ENCODE measurements around the gene MKI67. TPM values are rescaled to one million over a fixed set of nuclear protein-coding genes. Genes with fewer than 3 reads are reported as not detected.

The MKI67 gene
- total RNA-seq, 4 donors from 2014 or later: 2.4 to 9.1 (median 4.2) TPM

DNA sequence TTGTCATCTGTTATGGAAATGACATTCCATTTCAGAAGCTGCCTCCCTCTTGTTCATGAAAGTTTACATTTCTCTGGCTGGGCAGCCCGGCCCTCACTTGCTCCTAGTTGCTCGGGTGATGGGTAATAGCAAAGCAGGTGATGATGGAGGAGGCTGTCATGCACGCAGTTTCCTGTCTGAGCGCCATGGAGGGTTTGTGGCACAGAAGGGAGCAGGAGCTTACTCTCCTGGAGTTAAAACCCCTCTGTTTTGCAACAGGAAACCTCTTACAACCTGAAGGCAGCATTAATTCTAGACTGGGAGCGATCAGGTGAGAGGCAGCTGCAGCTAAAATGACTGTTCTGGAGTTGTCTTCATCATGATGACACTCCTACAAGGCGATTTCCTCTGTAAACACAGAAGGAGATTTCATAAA lies 34.1 kb upstream of the MKI67 start:
- TF ChIP-seq, protein P1, sequence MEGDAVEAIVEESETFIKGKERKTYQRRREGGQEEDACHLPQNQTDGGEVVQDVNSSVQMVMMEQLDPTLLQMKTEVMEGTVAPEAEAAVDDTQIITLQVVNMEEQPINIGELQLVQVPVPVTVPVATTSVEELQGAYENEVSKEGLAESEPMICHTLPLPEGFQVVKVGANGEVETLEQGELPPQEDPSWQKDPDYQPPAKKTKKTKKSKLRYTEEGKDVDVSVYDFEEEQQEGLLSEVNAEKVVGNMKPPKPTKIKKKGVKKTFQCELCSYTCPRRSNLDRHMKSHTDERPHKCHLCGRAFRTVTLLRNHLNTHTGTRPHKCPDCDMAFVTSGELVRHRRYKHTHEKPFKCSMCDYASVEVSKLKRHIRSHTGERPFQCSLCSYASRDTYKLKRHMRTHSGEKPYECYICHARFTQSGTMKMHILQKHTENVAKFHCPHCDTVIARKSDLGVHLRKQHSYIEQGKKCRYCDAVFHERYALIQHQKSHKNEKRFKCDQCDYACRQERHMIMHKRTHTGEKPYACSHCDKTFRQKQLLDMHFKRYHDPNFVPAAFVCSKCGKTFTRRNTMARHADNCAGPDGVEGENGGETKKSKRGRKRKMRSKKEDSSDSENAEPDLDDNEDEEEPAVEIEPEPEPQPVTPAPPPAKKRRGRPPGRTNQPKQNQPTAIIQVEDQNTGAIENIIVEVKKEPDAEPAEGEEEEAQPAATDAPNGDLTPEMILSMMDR (IDR thresholded peaks at IDR 0.05): no peak
- TF ChIP-seq POLR2A (IDR thresholded peaks at IDR 0.05): no peak
- WGBS, 2 donors: 35 to 42% methylated on average over 6 of the region's 6 CpGs
- H3K4me3 ChIP-seq (ENCODE audit: low read depth, poor library complexity, severe bottlenecking): no peak overlapping the region
- no peak for DNase-seq (ENCODE audit: low spot score in 2 of 2)
- intact Hi-C loops (cut with DNase I; ENCODE audit: low total_unique reads): no loop called here

DNA sequence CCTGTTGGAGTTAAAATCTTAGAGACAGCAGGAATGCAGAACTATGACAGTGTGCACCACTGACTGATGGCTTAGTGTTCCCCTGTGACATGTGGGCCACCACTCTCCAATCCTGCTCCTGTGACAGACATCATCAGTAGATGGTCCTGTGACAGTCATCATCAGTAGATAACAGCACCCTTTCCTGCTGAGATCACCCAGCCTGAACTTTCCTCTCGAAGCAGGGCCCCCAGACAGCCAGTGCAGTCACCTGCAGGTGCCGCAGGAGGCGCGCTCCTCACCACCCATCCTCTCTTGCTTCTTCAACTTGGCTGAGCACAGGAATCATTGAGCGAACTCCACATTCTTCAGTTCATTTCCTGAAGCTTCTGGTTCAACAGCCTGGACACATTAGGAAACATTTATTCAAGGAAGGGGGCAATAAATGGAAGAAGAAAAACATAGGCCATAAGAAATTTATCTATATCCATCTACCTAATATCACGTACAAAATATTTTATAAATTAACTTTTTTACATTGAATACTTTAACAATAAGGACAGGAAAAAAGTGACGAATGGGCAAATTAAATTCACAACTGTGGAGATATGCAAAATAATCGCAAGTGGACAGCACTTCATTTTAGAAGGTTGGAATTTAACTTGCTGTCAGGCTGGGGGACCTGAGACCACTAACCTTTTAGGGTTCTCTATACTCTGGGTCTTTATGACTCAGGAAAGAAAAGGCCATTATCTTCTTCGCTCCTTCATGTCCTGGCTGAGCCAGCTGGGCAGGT lies 32.0 kb upstream of the MKI67 start:
- H3K4me3 ChIP-seq (ENCODE audit: low read depth, poor library complexity, severe bottlenecking): no peak overlapping the region
- no peak for DNase-seq (ENCODE audit: low spot score in 2 of 2)
- intact Hi-C loops (cut with DNase I; ENCODE audit: low total_unique reads): loop anchor here (10.0 kb wide), 1 partner anchor 83 kb away; no protein-coding TSS in a partner anchor
- no peak for TF ChIP-seq POLR2A (IDR thresholded peaks at IDR 0.05)
- TF ChIP-seq, protein P1 (IDR thresholded peaks at IDR 0.05): no peak
- WGBS, 2 donors: 86 to 94% methylated on average over 9 of the region's 9 CpGs

DNA sequence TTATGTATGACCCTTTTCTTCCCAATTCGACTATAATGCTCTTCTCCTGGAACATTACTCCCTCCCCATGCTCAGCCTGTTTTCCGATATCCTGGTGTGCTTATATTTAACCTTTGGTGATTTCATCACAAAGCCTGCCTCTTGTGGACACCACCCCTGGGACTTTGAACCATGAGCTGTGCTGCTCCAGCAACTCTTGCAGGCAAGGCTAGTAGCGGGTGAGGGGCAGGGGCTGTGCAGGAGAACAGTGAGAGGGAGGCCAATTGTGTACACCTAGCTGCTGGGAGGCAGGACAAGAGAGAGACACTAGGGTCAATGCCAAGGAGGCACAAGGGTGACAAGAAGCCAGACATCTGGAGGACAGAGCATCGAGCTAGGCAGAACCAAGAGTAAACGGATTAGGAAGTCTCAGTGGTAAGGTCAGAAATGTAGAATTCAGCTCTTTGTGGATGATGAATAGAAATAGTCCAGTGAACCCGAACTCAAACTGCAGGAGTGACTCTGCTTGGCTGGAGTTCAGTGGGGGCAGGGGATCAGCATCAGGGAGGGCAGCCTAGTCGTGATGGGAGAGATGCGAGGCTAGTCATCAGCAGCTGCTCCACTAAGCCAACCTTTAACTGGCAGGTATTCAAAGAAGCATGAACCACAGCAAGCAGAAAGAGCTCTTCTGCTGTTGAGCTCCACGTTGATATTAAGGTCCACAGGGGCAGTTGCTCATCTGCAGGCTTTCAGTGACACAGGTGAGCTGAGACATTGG lies 31.0 kb upstream of the MKI67 start:
- intact Hi-C loops (cut with DNase I; ENCODE audit: low total_unique reads): loop anchor here (10.0 kb wide), 1 partner anchor 82 kb away; no protein-coding TSS in a partner anchor
- 82% methylated on average over 9 of the region's 9 CpGs for WGBS, 2 donors

DNA sequence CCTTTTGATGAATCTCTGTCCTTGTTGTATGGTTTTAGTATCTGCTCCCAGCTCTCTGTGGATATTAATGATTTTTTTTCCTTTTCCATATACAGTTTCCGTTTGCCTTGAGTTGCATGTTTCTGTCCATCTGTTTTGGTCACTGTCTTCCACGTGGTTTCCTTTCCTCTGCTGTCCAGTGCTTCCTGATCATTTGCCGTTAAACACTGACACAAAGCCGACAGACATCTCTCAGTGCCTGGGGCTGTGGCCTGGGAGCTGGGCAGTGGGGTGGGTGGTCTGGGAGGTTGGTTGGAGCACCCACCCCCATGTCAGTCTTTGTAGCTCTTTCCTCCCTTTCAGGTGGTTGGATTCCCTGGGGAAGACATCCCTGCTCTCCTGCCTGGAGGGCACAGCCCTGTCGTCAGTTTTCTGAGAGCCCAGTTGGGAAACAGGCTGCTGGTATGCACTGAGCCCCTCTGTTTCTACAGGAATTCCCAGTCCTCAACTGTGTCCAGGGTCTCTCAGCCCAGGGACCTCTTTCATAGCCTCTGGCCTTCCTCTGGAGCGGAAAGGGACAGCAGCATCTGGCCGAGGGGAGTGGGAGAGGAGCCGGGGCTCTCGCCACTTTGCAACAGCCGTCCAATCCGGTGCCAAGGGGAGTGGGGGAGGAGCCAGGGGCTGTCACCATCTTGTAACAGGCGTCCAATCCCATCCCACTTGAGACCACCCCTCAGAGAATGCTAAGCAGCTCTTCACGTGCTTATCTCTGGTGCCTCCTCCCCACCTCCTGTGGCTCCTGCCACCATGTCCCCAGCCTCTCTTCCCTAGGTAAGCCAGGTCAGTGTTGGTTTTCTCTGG lies 26.7 kb upstream of the MKI67 start:
- no peak for DNase-seq (ENCODE audit: low spot score in 2 of 2)
- intact Hi-C loops (cut with DNase I; ENCODE audit: low total_unique reads): loop anchor here (10.0 kb wide), 1 partner anchor 78 kb away; no protein-coding TSS in a partner anchor
- no peak overlapping the region for H3K4me3 ChIP-seq (ENCODE audit: low read depth, poor library complexity, severe bottlenecking)
- WGBS, 2 donors: 40 to 56% methylated on average over 9 to 13 of the region's 13 CpGs
- no peak for TF ChIP-seq POLR2A (IDR thresholded peaks at IDR 0.05)
- TF ChIP-seq, protein P1 (IDR thresholded peaks at IDR 0.05): no peak

More for the DNA sequence above, 31.0 kb upstream of the MKI67 start:
- H3K4me3 ChIP-seq (ENCODE audit: low read depth, poor library complexity, severe bottlenecking): no peak overlapping the region
- no peak for TF ChIP-seq POLR2A (IDR thresholded peaks at IDR 0.05)
- TF ChIP-seq, protein P1 (IDR thresholded peaks at IDR 0.05): no peak
- no peak for DNase-seq (ENCODE audit: low spot score in 2 of 2)

DNA sequence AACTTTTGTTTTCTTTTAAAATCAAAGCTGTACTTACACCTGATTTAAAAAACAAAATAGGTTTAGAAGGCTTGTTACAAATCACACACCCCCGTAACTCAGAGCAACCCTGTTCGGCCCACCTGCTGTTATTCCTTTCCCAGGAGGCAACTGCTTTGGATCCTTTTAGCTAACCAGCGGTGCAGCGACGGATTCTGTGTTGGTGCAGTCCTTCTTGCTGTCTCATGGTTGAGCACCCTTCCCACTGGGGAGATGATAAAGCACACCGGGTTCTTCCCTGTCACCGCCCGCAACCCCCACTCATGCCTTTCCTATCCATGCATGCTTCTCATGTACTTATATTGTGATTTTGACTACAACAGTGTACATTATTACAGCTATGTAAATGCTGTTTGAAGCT lies 24.8 kb upstream of the MKI67 start:
- DNase-seq (ENCODE audit: low spot score in 2 of 2): no peak
- intact Hi-C loops (cut with DNase I; ENCODE audit: low total_unique reads): loop anchor here (10.0 kb wide), 1 partner anchor 76 kb away; no protein-coding TSS in a partner anchor
- H3K4me3 ChIP-seq (ENCODE audit: low read depth, poor library complexity, severe bottlenecking): no peak overlapping the region
- TF ChIP-seq, protein P1 (IDR thresholded peaks at IDR 0.05): no peak
- TF ChIP-seq POLR2A (IDR thresholded peaks at IDR 0.05): no peak
- 91 to 99% methylated on average over 8 of the region's 8 CpGs for WGBS, 2 donors

All from lower leg skin (tissue), 4 donors.